Osteocyte (in vitro differentiated cells): ENCODE data around the gene RGP1. TPM values are rescaled to one million over a fixed set of nuclear protein-coding genes. Genes with fewer than 3 reads are reported as not detected.

Source experiments
- DNase-seq: peaks from one replicate; pipeline ENCODE4 v3.0.0; 2021; ENCODE audit warnings: mixed read lengths; ENCODE audit not compliant: unreplicated experiment; ENCODE audit errors: extremely low spot score
- H3K27ac Mint-ChIP-seq: one replicate; pipeline ENCODE4 v1.8.0; 2021; ENCODE audit warnings: mild to moderate bottlenecking, mixed read lengths; ENCODE audit not compliant: unreplicated experiment
- H3K27me3 Mint-ChIP-seq: one replicate; pipeline ENCODE4 v1.8.0; 2021; ENCODE audit warnings: mixed read lengths; ENCODE audit not compliant: unreplicated experiment
- H3K36me3 Mint-ChIP-seq: one replicate; pipeline ENCODE4 v1.8.0; 2021; ENCODE audit warnings: mixed read lengths; ENCODE audit not compliant: unreplicated experiment
- H3K4me1 Mint-ChIP-seq: one replicate; pipeline ENCODE4 v1.8.0; 2021; ENCODE audit warnings: mixed read lengths; ENCODE audit not compliant: unreplicated experiment
- H3K4me3 Mint-ChIP-seq: one replicate; pipeline ENCODE4 v1.8.0; 2021; ENCODE audit warnings: mild to moderate bottlenecking, moderate library complexity, mixed read lengths; ENCODE audit not compliant: unreplicated experiment
- H3K9me3 Mint-ChIP-seq: one replicate; pipeline ENCODE4 v1.8.0; 2021; ENCODE audit warnings: mixed read lengths; ENCODE audit not compliant: unreplicated experiment
- total RNA-seq: library from RNA; stranded (reverse); gene quantifications from 2 replicates; pipeline ENCODE4 v1.2.1, GENCODE V29; 2021
- TF ChIP-seq, protein P1 (sequence below): fragments of 200-600 bp; sonication (generic); IDR thresholded peaks from 2 replicates; pipeline ENCODE4 v1.5.0; 2021; ENCODE audit warnings: antibody characterized with exemption, mild to moderate bottlenecking, moderate library complexity

The RGP1 gene
- total RNA-seq, 1 donor from 2014 or later = 35.9 TPM

DNA sequence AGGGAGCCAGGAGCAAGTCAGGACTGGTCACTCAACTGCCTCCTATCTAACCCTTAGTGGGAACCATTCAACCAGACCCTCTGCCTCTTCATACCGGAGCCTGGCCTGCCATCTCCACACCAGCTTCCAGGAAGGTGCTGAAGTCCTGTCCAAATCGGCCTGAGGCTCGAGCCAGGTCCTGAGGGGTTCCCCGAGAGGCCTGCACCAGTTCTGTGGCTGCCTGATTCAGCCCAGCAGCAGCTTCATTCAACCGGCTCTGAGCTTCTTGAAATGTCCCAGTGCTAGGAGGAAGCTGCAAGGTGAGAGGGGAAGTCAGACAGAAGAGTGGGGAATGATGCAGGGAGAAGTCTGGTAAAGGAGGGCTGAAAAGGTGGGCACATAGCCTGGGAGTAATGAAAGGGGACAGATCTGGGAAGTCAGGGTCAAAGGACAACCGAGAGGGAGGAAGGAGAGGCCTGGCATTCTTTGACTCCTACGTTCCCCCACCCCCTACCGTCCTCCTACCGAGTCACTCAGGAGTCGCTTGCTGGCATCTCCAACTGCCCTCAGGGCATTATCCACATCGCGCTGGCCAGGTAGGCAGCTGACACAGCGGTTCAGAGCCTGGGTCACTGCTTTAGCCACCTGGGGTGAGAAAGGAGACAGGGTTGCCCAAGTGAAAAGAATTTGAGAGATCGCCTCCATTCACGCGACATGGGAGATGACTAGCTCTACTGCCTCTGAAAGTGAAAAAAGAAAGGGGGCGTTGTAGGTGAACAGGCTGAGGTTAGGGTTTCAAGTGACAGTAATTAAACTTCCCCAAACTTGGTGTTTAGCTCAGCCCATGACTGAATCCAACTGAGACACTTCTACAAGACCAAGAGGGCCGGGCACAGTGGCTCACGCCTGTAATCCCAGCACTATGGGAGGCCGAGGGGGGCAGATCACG lies 37.3 kb upstream of the RGP1 start:
- peaks cover 73% of the 10 kb centered on the region for H3K36me3 Mint-ChIP-seq
- TF ChIP-seq, protein P1, sequence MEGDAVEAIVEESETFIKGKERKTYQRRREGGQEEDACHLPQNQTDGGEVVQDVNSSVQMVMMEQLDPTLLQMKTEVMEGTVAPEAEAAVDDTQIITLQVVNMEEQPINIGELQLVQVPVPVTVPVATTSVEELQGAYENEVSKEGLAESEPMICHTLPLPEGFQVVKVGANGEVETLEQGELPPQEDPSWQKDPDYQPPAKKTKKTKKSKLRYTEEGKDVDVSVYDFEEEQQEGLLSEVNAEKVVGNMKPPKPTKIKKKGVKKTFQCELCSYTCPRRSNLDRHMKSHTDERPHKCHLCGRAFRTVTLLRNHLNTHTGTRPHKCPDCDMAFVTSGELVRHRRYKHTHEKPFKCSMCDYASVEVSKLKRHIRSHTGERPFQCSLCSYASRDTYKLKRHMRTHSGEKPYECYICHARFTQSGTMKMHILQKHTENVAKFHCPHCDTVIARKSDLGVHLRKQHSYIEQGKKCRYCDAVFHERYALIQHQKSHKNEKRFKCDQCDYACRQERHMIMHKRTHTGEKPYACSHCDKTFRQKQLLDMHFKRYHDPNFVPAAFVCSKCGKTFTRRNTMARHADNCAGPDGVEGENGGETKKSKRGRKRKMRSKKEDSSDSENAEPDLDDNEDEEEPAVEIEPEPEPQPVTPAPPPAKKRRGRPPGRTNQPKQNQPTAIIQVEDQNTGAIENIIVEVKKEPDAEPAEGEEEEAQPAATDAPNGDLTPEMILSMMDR = no peak
- no peak overlapping the region for H3K4me3 Mint-ChIP-seq
- H3K27me3 Mint-ChIP-seq = no peaks in the 10 kb centered on the region
- DNase-seq = no peak
- H3K27ac Mint-ChIP-seq = no peak overlapping the region
- no peaks in the 10 kb centered on the region for H3K4me1 Mint-ChIP-seq
- H3K9me3 Mint-ChIP-seq = no peaks in the 10 kb centered on the region

GRCh38 chr9:35712762-35713400 lies 36.2 kb upstream of the RGP1 start:
- TF ChIP-seq, protein P1 = no peak
- H3K4me1 Mint-ChIP-seq = no peaks in the 10 kb centered on the region
- H3K36me3 Mint-ChIP-seq = peaks cover 71% of the 10 kb centered on the region
- H3K4me3 Mint-ChIP-seq = no peak overlapping the region
- H3K27me3 Mint-ChIP-seq = no peaks in the 10 kb centered on the region
- H3K9me3 Mint-ChIP-seq = no peaks in the 10 kb centered on the region
- no peak overlapping the region for H3K27ac Mint-ChIP-seq
- no peak for DNase-seq

GRCh38 chr9:35713578-35713977 lies 35.5 kb upstream of the RGP1 start:
- no peak overlapping the region for H3K27ac Mint-ChIP-seq

DNA sequence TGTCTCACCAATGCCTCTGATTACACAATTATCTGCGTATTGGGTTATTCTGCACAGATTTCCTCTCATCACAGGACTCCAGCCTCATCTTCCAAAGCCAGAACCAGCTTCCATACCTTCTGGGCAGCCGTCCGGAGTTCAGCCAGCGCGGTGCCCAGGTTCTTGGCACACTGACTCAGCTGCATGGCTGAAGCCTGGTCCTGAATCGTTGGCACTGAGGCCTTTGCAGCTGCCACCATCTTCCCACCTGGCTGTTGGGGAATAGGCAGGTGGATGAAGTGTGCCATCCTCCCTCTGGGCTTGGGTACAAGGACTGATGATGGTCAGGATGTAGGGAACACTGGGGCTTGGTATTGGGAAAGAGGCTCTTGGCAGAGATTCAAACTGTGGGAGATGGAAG lies 35.0 kb upstream of the RGP1 start:
- no peak overlapping the region for H3K4me3 Mint-ChIP-seq
- H3K27ac Mint-ChIP-seq = no peak overlapping the region
- H3K4me1 Mint-ChIP-seq = no peaks in the 10 kb centered on the region
- H3K9me3 Mint-ChIP-seq = no peaks in the 10 kb centered on the region
- TF ChIP-seq, protein P1 = no peak
- H3K36me3 Mint-ChIP-seq = peaks cover 68% of the 10 kb centered on the region
- DNase-seq = no peak
- no peaks in the 10 kb centered on the region for H3K27me3 Mint-ChIP-seq

More at GRCh38 chr9:35713578-35713977, 35.5 kb upstream of the RGP1 start:
- no peak for DNase-seq
- H3K4me3 Mint-ChIP-seq = no peak overlapping the region
- H3K4me1 Mint-ChIP-seq = no peaks in the 10 kb centered on the region
- H3K36me3 Mint-ChIP-seq = peaks cover 71% of the 10 kb centered on the region
- TF ChIP-seq, protein P1 = no peak
- no peaks in the 10 kb centered on the region for H3K9me3 Mint-ChIP-seq
- no peaks in the 10 kb centered on the region for H3K27me3 Mint-ChIP-seq
